ENCODE data around the gene MACROD2.

MACROD2 gene

DNA sequence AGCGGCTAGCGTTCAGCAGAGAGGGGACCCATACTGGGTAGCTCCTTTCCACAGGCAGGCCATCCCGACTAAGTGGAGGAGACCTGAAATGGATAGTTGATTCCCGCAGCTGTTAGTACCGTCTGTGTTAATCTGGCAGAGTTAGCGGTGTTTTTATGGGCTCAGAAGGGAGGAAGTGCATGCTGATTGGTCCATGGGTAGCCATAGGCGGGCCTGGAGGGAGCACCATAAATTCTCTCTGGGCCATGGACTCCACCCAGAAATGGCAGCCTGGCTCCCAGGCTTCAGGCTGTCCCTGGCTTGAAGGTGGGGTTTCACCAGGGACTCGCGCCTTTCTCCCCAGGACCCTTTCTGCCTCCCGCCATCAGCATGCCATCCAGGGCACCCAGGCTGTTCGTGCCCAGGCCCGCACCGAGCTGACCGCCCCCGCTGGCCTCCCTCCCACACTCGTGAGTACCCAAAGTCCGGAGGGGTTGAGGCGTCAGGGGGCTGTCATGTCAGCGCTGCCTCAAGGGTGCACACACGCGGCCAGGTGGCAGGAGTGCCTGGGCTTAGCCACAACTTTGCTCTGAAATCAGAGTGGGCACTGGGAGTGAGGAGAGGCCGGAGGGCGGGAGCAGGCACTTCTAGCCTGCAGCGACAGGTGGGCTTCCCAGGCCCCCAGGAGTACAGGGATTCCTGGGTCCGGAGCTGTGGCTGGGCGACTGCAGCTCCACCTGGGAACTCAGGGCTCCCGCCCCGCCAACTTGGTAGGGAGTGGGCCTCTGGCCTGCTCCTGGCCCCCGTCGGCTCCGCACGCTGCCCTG is 1036.4 kb downstream of the MACROD2 start:
- no peak for DNase-seq

DNA sequence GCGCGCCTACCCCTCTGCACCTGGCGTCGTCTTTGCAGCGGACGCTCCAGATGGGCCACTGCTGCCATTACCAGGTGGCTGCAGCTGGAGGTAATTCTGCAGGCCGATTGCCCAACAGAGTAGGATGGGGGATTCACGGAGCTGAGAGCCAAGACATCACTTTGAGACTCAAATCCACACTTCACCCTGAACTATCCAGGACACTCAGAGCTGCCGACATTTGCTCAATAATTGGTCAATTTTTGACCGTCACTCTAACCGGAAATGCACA is 1037.0 kb downstream of the MACROD2 start:
- no peak for DNase-seq

DNA sequence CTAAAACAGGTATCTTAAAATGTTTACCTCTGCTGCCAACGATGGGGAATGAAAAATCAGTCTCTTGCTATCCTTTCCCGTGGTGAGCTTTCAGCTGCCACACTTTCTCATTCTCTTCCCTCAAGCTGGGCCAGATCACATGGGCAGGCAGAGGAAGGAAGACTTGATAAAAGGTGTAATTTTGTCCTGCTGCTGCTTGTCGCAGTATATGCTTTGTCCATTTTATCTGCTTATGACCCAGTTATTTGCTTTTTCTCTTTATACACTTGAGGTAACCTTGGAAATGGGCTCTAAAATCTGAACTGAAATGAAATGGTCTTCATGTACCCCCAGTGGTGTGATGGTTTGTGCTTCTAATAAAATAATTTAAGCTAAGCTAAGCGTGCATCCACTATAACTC is 1038.0 kb downstream of the MACROD2 start:
- no peak for DNase-seq

DNA sequence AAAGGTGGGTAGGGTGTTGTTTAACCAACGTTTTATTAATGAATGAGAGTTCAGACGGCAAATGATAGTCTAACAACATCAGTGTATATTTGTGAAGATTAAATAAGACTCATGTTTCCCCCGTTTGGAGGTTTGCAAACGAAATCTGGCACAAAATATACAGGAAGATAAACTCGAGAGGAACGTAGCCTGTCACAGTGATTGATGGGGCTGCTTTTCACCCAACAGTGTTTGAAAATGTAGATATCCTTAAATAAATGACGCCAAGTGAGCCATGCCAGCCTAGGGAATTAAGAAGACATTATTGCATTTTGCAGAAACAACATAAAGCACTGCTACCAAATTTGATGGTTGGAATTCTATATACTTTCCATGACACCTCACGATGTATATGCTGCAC is 1038.6 kb downstream of the MACROD2 start:
- DNase-seq, result no peak

DNA sequence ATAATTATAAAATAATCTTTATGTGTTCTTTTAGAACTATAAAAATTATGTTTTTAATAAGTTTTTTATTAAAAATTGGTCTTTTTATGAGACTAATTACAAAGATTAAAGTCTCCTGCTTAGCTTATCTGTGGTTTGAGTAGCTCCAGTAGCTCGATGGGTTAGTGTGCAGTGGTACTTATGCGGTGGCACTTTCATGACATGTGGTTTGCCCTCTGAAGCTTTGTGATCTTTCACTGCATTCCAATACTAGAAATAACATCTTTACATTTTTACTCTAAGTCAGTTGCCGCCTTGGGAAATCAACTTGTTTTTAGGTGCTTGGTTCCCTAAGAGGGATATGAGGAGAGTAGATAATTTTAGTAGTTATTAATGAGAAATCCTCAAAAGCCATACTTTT is 1041.6 kb downstream of the MACROD2 start:
- DNase-seq, result no peak

DNA sequence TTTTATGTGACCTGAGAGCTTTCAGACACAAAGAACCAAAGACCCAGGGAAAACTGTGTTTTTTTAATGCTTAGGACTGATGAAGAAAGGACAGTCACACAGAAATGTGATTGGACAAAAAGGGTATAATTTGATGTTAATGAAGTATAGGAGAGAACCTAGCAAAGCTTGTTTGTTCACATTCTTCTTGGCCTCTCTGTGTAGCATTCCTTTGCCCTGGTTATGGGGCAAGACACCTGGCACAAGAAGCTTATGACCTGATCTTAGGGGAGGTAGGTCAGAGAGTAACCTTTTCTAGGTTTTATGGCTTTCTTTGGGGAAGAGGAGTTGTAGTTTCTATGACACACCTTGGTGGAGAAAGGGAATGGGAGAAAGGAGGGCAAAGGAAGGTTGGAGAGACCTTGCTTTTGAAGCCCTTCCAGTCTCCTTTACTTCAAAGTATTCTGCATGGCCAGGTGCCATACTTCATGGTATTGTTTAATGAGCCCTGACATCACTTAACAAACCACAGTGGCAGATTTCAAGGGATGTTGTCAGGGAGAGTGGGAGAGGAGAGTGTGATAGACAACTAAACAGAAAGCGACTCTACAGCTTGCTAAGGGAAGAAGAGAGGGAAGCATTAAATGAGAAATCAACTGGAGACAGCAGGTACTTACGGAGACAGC is 1043.9 kb downstream of the MACROD2 start:
- DNase-seq, result no peak

DNA sequence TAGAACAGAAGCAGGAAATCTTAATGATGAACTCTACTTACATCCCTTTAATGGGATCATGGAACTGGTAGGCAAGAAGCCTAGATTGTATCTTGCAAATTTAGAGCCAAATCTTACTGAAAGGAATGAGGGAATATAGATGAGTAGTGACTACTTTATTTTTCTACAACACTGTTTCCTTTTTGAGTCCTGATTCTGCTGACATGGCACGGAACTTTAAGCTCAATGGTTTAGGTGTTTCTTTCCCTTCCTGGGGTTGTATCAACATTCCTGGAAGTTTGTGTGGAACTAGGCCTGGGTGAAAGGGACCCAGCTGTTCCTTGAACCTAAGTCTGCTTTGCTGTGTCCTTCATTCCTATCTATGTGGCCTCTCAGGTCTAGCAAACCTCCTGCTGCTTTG is 1047.4 kb downstream of the MACROD2 start:
- no peak for DNase-seq

DNA sequence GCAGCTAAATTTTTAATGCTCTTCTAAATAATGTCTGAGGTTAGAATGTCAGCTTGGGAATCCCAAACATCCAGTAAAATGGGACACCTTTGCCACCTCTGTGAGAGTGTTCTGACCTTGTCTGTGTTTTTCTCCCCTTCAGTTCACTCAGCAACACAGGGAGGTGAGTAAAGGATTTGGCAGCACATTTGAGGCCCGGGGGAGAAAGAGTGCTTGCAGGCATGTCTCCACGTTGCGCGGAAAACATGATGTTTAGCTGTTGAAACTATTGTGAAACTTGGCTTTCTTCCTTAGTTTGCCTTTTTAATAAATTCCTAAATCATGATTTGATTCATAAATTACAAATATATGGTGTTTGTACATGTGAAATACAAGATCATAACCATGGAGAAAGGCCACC is 1049.9 kb downstream of the MACROD2 start:
- DNase-seq, result no peak

DNA sequence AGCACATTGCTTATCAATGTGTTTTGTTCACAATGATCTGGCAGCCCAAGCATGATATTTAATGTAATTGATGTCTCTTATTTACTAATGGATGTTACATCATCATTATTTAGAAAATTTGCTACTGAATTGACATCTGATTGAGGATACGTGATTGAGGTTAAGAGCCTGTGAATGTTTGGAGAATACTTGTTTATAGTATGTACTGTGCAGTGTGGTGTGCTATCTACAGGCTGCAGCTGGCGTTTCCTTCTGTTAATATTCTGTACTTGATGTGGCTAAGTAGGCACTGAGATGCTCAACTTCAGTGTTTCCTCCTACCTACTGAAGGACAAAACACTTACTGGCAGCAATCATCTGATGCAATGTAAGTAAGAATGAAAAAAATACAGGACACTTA is 1051.7 kb downstream of the MACROD2 start:
- DNase-seq, result no peak

DNA sequence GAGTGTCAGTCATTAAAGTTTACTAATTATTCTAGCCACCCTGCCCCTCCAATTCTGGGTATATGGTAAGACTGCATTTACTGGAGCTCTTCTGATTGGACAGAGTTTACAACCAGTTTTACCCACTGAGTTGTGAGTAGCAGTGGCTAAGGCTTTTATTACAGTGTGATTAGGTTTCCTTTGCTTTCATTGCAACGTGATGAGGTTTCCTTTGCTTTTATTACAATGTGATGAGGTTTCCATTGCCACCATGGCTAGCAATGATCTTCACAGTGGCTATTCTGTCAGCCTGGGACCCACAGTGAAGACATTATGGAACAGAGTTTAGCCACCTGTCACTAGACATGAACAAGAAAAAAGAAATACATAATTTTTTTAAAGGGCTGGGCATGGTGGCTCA is 1052.3 kb downstream of the MACROD2 start:
- no peak for DNase-seq

DNA sequence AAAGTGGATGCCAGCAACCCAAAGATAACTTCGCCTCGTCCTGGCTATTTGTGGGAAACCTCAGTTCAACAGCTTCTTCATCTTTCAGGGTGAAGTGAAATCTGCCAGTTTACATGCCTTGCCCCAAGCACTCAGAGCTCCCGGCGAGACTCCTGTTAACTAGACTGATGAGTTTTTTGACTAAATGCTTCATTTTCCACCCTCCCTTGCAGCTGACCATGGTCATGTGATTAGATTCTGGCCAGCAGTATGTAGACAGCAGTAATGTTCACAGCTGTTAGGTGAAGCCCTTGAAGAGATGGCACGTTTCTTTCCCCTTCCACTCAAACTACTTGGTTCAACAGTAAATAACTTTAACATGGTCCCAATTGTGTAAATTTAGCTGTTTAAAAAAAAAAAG is 1060.9 kb downstream of the MACROD2 start:
- DNase-seq, result no peak

DNA sequence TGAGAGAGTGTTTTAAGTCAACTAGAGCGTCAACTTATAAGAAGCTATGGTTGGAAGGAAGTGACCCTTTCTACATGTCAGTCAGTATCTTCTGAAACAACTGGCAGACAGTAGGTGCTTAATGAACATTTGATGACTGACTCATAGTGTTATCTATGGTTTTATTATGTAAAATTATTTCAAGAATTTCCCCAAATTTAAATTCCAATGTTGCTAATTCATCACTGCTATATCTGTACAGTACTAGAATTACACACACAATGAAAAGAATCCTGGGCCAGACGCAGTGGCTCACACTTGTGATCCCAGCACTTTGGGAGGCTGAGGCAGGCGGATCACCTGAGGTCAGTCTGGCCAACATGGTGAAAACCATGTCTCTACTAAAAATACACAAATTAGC is 1063.5 kb downstream of the MACROD2 start:
- no peak for DNase-seq

DNA sequence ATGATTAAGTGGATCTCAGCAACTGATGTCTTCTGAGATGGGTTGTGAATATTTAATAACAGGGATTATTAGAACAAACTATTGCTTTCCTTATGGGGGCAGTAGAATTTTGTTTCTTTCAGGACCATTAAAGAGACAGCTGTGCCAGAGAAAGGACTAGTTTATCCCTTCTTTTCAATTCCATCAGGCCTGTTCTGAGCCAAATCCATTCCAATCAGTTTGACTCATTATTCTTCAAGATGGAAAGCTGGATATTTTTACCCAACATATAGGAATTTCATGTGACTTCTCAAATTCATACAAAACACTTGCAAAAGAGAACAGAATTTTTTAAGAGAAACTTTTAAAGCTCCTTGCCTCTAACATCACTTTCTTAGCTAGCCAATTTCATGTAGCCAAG is 1064.1 kb downstream of the MACROD2 start:
- DNase-seq, result no peak

DNA sequence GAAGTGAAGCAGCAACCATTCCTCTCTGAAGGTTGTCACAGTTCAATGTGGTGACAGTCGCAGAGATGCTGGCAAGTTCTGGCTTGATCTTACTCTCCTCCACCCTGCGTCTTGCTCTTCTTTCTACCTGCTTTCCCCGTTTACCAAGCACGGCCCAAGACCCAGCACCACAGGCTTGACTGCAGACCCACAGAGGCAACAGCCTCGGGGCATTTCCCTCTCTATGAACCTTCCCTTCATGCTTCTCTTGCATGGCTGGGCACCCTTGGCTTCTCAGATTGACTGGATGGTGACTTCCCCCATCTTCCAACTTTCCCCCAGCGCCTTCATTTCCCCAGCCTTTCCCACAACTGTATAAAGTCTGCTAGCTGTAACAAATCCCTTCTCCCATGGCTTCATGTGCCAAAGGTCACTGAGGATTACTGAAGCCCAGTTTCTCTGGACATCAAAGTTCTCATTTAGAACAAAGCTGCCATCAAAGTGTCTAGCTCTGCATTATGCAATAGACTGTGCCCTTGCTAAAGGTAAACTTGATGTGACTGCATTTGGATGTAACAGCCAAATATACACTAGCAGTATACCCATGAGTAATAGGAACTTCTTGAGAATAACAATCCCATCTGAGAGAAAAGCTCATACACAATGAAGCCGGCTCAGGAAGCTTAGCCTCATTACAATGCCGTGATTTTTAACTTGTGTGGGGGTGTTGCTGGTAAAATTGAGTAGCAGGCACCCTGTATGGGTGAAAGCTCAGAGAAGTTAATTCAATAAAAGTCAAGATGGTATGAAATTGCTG is 1065.1 kb downstream of the MACROD2 start:
- DNase-seq, result no peak

DNA sequence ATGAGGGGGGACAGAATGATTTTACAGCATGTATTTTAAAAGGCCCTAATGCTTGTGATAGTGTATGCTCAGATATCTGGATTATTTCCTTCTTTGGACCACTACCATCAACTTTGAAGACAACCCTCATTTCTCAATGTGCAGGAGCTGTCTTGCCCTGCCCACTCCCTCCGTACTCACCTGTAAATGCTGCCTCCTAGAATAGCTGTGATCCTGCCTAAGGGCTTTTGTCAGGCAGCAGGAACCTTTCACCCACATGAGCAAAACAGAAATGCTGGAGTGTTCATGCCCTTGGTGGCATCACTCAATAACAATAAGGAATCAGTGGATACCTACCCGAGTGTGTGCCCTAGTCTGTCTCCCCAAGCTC is 1065.7 kb downstream of the MACROD2 start:
- DNase-seq, result no peak

DNA sequence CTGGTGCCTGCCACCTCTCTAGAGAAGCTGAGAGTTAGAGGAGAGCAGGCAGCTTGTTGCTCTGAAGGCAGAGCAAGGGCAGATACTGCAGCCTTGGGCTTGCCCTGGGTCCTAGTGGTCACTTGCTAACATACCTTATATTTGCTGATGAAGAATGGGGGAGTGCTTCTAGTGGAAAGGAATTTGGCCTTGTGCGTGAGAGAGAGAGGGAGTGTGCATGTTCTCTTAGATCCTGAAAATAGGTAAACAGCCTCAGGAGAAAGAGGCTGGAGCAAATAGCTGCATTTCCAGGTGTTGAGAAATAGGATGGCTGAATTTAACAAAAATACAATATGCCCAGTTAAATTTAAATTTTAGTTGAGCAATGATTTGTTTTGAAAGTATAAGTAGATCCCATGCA is 1066.6 kb downstream of the MACROD2 start:
- DNase-seq, result no peak

DNA sequence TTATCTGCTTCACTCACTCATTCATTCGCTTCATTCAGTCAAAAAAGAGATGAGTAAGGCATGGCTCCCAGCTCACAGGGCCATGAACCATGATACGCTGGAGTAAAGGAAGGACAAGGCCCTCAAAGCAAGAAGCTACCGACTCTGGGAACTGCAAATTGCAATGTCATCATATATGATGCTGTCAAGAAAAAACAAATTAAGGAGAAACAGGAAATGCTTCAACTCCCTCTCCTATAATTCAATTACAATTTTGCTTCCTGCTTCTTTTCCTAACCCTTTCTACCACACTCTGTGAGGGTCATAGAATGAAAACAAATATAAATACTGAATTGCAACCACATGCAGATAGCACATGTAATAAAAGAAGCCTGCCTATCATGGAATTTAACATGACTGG is 1067.8 kb downstream of the MACROD2 start:
- DNase-seq, result no peak

DNA sequence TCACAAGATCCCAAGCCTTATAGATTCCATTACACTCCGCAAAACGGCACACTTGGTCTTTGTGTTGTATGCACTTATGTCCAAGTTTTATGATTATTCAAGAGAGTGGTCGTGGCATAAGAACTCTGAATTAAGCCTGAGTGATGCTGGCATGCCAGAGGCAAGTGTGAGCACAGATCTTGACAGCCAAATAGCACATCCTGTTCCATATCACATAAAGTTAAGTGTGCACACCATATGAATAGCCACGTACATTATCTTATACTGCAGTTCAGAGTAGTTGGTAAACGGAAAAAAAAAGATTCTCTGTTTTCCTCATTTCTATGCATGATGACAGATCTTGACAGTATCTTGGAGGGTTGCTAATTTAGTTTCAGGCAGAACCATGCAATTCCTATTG is 1069.4 kb downstream of the MACROD2 start:
- DNase-seq, result no peak

DNA sequence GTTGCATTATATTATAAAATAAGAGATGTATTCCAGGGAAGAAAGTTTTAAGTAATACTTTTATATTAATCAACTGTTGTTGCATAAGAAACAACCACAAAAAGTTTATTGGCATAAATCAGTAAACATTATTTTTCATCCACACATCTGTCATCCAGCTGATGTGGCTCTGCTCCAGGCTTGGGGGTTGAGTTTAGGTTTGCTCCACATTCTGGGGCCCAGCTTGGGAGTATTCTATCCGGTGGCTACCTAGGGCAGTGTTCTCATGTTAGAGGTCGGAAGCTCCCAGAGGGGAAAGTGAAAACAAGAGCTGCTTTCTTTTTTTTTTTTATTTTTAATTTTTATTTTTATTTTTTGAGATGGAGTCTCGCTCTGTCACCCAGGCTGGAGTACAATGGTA is 1070.5 kb downstream of the MACROD2 start:
- no peak for DNase-seq

DNA sequence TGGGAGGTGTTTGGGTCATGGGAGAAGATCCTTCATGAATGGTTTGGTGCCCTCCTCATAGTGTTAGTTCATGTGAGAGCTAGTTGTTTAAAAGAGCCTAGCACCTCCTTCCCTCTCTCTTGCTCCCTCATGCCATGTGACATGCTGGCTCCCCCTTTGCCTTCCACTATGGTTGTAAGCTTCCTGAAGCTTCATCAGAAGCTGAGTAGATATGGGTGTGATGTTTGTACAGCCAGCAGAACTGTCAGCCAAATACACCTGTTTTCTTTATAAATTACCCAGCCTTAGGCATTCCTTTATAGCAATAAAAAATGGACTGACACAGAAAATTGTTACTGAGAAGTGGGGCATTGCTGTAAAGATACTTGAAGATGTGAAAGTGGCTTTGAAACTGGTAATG is 1073.2 kb downstream of the MACROD2 start:
- DNase-seq, result no peak

DNA sequence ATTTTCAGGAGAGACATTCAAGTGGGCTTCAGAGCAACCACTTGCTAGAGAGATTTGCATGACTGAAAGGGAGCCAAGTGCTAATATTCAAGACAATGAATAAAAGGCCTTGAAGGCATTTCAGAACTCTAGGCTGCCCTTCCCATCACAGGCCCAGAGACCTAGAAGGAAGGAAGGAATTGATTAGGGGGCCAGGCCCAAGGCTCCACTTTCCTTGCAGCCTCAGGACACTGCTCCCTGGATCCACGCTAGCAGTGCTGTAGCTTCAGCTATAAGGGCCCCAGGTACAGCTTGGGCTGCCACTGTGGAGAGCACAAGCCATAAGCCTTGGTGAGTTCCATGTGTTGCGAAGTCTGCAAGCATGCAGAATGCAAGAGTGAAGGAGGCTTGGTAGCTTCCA is 1074.0 kb downstream of the MACROD2 start:
- DNase-seq, result no peak

DNA sequence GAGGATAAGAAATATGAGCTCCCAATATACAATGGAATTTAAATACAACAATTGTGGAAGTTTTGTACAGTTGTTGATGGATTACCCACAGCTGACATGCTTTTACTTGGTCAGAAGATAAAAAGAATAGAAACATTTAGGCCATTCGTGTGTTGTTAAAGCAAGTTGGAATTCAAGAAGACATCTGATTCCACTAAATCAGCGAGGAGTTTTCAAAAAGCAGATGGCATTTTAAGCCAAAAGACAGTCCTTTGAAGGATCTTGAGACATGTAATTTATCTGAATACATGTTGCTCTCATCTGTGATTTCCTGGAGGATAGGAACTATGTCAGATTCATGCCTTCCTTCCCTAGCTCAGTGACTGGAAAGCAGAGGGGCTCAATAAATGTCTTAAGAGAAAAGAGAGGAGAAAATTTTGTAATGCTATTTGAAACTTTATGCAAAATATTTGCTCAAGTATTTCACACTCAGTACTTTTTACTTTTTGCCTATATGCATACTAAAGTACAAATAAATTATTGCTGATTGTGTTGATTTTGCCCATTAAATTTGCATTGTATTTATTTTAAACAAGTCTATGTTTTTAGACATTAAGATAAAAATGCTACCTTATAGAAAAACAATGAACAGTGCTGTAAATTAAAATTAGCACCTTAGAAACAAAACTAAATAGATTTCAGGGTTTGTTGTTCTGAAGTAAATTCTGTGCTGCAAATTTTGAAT is 1075.9 kb downstream of the MACROD2 start:
- no peak for DNase-seq

DNA sequence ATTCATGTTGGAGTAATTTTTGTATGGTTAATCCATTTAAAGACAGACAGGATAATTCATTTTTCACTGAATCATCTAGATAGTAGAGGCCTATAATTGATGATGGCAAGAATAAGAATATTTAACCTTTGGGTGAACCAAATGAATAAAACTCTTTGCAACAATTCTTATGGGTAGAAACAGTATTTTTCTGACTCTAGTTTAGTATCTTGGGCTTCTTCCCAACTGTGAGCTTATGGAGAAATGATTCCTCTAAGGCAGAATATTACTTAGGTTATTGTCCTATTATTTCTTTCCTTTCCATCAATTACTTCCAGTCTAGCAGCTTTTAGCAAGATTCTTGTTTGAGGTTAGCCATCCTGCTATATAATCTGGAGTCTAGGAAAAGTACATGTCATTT is 1077.0 kb downstream of the MACROD2 start:
- DNase-seq, result no peak

DNA sequence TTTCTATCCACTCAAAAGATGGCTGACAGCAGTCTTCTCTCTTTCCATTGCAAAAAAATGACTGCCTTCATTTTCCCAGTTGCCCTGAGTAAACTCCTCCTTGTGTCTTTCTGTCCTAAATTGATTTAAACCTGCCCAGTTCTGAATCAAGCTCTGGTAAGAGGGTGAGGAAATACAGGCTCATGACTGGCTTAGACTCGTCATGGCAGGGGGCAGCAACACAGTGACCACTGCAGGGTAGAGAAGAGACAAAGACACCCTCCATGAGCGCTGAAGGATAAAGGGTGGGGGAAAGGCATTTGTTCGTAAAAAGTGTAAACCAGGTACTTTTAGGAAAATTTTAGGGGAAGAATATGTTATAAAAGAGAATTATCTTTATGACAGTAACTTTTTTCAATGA is 1080.3 kb downstream of the MACROD2 start:
- DNase-seq, result no peak

All from hematopoietic multipotent progenitor cell treated with erythropoietin and hydrocortisone succinate and interleukin-3 and kit ligand, for 6 days (in vitro differentiated cells).